ENCODE measurements around the gene ABCB7.
"Not testable (repeated sequence)": the region's sequence is repeated elsewhere in the genome, so short reads cannot be mapped to it uniquely, and the experiment has no call there.

The ABCB7 gene

DNA sequence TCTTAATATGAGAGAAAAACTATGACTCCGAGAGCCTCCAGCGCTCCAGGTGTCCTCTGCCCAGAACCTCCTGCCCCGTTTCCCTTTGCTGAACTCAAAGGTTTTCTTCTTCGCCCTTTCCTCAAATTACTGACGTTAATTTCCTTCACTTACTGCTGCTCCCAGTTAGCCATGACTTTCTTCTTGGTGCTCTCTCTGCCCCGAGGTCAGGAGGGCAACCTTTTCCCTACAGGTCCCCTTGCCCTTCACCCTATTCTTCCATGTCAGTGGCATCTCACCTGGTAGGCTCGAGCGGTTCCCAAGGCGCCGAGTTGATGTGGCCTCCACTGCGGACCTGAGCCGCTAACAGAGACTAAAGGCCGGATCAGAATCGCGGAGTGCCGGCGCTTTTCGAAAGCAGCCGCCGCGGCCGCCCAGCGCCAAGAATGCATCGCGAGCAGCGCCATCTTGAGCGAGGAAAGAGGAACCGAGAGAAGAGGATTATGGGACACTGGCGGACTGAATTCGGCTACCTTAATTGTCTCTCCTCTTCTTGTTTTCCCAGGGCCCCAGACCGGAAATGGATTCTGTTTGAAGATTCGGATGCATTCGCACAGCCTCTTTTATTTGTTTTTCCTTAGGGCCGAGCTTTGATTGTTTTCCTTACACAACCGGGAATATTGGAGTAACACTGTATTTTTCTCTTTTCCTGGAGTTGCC lies at the start of gene ABCB7:
TSS of gene ABCB7 (minus strand) at position 457 of the 699 bp plus-strand sequence. CDS start at position 446, 11 bp downstream.
- peak; percentile 62 to 68 for DNase-seq

DNA sequence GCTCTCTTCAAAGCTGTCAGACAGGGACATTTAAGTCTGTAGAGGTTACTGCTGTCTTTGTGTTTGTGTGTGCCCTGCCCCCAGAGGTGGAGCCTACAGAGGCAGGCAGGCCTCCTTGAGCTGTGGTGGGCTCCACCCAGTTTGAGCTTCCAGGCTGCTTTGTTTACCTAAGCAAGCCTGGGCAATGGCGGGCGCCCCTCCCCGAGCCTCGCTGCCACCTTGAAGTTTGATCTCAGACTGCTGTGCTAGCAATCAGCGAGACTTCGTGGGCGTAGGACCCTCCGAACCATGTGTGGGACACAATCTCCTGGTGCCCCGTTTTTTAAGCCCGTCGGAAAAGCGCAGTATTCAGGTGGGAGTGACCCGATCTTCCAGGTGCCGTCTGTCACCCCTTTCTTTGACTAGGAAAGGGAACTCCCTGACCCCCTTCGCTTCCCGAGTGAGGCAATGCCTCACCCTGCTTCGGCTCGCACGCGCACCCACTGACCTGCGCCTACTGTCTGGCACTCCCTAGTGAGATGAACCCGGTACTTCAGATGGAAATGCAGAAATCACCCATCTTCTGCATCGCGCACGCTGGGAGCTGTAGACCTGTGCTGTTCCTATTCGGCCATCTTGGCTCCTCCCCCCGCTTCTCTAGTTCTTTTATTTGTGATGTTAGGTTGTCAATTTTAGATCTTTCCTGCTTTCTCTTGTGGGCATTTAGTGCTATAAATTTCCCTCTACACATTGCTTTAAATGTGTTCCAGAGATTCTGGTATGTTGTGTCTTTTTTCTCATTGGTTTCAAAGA lies 32.5 kb upstream of the ABCB7 start:
- DNase-seq, result not testable (repeated sequence)

DNA sequence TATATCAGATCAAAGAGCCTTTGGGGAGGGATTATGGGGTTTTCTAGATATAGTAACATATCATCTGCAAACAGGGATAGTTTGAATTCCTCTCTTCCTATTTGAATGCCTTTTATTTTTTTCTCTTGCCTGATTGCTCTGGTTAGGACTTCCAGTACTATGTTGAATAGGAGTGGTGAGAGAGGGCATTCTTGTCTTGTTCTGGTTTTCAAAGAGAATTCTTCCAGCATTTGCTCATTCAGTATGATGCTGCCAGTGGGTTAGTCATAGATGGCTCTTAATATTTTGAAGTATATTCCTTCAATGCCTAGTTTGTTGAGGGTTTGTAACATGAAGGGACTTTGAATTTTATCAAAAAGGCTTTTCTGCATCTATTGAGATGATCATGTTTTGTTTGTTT lies 25.6 kb upstream of the ABCB7 start:
- no peak for DNase-seq

DNA sequence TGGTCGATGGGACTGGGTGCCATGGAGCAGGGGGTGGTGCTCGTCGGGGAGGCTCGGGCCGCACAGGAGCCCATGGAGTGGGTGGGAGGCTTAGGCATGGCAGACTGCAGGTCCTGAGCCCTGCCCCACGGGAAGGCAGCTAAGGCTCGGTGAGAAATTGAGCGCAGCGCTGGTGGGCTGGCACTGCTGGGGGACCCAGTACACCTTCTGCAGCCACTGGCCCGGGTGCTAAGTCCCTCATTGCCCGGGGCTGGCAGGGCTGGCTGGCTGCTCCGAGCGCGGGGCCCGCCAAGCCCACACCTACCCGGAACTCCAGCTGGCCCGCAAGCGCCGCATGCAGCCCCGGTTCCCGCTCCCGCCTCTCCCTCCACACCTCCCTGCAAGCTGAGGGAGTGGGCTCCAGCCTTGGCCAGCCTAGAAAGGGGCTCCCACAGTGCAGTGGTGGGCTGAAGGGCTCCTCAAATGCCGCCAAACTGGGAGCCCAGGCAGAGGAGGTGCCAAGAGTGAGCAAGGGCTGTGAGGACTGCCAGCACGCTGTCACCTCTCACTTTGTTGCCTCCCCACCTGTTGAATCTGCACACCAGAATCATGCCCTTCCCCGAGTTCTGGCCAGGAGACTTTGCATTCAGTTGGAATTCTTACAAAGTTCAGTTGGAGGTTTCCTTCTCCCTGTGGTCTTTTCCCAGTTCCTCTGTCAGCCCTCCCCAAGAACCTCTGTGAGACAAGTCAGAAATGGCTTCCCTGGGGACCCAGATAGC lies 23.6 kb upstream of the ABCB7 start:
- DNase-seq, result not testable (repeated sequence)

DNA sequence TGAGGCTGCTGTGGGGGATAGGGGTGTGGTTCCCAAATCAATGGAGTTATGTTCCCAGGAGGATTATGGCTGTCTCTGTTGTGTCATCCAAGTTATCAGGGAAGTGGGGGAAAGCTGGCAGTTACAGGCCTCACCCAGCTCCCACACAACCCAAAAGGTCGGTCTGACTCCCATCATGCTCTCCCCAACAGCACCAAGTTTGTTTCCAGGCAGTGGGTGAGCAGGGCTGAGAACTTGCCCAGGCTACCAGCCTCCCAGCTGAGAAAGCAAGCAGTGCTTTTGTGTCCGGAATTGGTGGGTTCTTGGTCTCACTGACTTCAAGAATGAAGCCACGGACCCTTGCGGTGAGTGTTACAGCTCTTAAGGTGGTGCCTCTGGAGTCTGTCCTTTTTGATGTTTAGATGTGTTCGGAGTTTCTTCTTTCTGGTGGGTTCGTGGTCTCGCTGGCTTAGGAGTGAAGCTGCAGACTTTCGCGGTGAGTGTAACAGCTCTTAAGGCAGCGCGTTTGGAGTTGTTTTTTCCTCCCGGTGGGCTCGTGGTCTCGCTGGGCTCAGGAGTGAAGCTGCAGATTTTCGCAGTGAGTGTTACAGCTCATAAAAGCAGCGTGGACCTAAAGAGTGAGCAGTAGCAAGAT lies 16.3 kb upstream of the ABCB7 start:
- not testable (repeated sequence) for DNase-seq

DNA sequence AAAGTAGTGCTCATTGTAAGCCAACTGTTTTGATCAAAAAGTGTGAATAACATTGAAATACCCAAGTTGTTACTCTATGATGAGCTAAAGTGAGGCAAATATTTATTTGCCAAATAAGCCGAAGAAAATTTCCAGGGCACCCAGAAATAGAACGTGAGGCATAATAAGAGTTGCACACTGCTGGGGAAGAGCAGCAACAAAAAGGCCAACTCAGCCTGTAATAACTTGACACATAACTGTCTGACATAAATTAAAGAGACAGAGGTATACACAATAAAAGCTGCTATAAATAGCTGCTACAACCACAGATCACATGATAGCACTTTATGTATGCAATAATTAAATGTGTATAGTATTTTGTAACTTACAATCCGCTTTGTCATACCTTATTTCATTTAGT lies 2.0 kb upstream of the ABCB7 start:
- no peak for DNase-seq

DNA sequence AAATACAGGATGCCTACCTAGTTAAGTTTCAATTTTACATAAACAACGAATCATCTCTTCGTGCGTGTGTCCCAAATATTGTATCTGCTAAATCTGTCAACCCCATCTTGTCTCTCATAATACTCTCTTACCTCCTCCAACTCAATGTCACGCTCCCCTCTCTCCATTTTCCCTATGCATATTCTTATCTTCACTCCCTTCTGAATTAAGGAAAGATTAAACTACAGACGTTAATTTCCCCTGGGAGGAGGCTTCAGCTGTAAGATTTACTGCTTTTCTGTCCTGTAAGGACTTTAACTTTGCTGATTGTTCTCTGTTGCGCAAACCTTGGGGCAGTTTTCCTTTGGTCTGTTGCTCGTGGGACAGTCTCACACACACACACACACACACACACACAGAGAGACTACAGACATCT lies 455 bp upstream of the ABCB7 start:
- no peak for DNase-seq

DNA sequence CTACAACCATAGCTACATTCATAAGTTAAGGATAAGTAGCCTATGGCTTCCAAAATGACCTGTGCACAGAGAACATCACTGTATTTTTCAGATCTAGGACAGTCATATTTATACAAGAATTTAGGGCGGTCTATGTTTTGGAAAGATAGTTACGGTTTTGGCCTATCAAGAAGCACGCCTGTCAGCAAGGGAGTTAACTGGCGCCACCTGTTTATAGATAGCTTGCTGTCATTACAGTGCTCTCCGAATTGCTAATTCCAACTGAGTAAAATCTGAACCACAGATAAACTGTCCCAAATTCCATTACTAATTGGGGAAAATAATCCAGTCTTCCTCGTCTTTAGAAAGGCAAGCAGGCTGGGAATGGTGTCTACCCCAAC lies 646 bp downstream of the ABCB7 start:
- no peak for DNase-seq

DNA sequence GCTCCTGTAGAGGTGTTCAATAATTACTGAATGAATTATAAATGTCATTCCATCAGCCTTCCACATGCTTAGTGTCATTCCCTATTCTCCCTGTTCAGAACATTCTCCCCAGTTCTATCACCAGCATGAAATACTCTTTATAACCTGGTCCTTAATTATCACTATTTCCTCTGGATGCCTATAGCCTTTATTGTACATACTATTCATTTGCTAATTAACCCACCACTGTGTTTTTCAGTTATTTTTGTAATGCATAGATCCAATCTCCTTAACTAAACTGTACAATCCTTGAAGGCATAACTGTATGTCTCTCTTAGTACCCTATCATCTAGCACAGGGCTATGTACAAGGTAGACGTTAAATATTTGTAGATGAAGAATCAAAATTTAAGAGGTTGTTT lies 1.2 kb downstream of the ABCB7 start:
- no peak for DNase-seq

DNA sequence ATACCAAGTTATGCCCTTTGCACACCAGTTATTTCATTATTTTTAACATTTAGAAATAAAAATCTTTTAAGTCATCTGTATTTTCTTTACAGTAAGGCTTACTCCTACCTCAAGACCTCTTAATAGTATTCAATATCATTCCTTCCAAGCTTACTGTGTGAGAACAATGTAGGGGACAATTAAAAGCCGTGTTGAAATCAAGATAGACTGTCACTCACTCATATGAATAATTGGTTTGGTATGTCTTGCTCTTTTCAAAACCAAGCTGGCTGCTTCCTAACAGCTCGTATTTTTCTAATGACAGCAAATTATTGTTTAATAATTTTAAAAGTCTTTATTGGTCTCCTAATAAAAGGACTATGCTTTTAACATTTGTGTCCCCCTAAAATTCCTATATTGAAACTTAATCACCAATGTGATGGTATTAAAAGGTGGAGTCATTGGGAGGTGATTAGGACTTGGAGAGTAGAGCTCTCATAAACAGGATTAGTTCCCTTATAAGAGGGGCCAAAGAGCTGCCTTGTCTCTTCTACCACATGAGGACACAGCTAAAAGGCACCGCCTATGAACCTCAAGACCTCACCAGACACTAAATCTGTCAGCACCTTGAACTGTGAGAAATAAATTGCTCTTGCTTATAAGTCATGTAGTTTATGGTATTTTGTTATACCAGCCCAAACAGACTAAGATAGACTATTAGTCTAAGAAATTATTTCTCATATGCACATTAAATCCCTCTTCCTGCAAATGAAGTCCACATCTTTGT lies 4.1 kb downstream of the ABCB7 start:
- no peak for DNase-seq

DNA sequence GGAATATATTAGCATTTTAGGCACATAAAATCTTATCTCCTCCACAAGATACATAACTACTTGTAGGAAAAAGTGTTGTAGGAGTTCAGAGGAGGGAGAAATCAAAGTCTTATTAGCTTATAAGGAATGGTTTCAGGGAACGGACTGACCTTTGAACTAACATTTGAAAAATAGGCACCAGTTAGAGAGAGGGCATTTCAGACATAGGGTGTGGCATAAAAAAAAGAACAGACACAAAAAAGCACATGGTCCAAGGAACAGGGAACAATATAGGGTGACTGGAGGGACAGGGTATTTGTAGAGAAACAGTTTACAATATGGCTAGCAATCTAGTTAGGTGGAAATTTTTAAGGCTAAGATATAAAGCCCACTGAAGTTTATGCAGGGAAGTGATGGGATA lies 6.4 kb downstream of the ABCB7 start:
- DNase-seq, result no peak

DNA sequence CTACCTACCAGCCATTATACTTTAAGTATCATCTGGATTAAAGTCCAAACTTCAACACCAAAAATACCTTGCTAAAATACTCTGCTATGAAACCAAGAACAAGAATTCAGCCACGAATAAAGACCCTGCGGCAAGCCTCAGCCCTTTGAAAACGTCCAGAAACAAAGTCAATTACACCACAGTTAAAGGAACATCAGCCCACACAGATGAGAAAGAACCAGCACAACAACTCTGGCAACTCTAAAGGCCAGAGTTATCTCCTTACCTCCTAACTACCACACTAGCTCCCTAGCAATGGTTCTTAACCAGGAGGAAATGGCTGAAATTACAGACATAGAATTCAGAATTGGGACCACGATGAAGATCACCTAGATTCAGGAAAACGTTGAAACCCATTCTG lies 23.4 kb downstream of the ABCB7 start:
- DNase-seq, result no peak

DNA sequence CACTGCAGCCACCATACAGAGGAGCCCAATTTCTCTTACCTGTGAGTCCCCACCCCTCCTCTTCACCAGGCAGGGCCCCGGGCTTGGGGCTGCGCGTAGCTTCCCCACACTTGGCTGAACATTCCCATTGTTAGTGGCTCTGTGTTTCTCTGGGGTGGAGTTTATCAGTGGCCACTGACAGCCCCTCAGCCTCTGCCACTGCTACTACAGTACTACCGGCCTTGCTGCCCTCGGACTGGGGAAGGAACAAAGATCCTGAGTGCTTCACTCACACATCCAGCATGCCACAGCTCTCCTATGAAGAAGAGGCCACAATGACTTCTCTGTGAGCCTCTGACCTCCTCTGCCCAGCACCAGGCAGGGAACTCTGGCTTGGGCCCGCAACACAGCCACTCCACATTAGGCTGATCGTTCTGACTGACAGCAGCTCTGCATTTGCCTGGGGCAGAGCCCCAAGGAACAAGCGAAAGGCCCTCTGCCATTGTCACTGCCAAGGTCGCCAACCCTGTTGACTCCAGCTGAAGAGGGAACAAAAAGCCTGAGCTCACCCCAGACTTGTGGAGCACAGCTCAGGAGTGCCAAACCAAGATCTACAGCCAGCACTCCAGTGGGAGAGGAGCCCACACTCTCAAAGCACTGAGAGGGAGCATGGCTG lies 24.0 kb downstream of the ABCB7 start:
- no peak for DNase-seq

DNA sequence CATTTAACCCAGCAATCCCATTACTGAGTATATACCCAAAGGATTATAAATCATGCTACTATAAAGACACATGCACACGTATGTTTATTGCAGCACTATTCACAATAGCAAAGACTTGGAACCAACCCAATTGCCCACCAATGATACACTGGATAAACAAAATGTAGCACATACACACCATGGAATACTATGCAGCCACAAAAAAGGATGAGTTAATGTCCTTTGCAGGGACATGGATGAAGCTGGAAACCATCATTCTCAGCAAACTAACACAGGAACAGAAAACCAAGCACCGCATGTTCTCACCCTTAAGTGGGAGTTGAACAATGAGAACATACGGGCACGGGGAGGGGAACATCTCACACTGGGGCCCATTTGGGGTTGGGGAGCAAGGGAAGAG lies 27.0 kb downstream of the ABCB7 start:
- not testable (repeated sequence) for DNase-seq

DNA sequence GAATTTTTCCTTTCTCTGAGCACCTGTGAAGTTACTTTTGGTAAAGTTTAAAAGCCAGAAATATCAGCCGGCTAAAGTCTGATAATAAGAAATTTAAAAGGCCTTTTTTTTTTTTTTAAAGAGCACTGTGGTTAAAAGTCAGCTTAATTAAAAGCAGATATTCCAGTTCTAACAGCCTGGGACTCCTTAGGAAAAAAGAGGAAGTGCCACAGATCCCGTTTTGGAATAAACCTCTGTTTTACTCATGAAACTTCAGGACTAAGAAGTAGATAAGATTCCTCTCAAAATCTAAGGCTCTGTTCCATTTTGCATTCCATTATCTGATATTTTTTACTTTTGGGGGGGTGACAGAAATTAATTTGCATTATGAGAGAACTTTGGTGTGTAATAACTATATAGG lies 37.8 kb downstream of the ABCB7 start:
- DNase-seq, result no peak

DNA sequence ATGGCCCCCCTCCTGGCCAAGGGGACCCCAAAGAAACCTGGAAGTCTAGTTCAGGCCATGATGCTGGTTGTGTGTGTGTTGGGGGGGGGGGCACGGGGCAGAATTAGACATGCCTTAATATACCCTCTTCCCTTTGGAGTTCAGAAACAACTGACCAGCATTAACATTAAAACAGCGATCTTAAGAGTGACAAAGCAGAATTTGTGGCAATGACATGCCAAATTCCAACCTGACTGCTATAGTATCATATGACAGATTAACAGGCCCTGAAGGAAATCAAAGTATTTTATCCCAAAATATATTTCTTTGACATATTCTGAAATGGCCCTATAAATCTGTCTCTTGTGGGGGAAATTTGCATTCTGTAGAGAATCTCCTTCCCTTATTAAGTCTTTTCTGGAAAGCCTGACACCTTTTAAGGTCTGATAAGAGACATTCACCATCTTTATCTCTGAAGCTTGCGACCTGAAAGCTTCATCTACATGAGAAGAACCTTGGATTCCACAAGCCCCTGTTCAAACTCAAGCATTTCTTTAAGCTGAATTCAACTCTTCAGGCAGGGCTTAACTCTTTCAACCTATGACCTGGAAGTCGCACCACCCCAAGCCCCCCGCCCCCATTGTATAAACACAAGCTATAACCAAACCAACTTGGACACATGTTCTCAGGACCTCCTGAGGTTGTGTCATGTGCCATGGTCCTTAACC lies 40.2 kb downstream of the ABCB7 start:
- no peak for DNase-seq

DNA sequence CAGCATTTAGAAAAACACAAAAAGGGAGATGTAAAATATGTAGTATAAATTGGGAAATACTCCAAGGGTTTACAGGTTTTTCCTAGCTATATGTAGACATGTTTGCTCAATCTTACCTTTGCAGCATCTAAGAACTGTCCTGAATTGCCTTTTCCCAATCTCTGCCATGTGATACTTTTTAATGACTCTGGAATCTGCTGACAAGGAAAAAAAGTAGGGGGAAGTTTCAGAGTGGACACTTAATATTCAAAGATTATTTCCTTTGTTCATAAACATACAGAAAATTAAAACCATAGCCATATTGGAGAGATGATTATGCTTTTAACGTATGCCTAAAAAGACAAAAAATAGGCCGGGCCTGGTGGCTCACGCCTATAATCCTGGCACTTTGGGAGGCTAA lies 41.4 kb downstream of the ABCB7 start:
- no peak for DNase-seq

DNA sequence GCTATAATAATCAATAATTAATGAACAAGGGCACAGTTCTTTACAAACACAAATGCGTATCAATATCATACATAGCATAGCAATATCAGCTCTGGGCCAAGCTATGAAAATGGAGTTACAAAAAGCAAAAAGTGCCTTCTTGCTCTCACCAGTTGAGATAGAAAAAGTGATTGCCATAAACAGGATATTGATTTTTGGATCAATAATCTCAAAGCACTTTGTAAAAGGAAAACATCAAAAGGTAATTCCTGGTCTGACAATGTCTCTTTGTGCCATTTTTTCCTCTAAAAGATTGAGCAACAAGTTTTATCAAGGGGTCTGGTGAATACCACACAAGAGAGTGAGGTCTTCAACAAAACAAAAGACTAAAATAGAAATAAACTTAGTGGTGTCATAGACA lies 42.4 kb downstream of the ABCB7 start:
- DNase-seq, result no peak

DNA sequence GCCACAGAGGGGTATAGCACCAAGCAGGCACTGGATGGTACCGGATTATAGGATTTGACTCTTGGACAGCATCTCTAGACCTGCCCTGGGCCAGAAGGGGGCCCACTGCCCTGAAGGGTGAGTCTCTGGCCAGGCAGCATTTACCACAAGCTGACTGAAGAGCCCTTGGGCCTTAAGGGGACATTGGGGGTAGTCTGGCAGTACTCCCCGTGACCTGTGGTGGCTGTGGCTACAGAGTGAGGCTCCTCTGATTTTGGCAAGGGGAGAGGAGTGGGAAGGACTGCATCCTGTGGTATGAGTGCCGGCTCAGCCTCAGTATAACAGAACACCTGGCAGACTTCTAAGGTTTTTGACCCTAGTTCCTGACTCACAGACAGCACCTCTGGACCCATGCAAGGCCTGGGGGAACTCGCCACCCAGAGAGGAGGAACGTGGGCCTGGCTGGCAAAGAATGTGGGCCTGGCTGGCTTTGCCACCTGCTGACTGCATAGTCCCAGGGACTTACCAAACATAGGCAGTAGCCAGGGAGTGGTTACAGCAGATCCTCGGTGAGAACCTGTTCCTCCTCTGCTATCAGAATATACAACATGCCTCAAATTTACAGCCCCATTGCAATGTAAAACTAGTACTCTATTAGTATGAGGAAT lies 48.1 kb downstream of the ABCB7 start:
- no peak for DNase-seq

DNA sequence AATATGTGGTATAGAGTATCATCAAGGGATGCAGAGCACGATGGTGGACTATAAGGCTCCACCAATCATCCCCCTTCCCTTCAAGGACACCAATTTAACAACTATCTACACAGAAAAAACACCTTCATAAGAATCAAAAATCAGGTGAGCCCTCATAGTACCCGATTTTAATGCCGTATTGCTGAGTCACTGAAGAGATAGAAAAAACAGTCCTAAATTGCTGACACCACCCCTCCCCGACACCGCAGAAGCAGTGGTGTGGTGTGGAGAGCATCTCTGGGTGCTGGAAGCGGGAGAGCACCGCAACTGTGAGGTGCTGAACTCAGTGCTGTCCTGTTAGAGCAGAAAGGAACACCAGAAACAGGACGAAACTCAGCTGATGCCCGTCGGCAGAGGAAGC lies 49.3 kb downstream of the ABCB7 start:
- no peak for DNase-seq

DNA sequence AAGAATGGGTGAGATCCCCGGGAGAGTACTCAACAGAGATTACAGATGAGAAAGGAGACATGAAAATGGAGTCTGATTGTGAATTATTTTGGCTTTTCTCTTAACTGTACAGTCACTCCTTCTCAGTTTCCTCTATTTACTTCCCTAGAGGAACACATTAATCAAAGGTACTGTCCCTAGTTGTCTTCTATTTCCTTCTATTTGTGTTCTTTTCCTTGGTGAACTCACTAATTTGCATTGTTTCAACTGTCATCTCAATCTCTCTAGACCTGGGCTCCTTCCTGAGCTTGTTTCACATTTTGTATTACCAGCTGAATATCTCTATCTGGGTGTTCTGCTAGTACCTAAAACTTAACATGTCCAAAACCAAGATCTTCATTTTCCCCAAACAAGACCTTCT lies 59.8 kb downstream of the ABCB7 start:
- no peak for DNase-seq

Data from NCI-H446 (cell line).